ENCODE data around the gene ATP9B.

DNA sequence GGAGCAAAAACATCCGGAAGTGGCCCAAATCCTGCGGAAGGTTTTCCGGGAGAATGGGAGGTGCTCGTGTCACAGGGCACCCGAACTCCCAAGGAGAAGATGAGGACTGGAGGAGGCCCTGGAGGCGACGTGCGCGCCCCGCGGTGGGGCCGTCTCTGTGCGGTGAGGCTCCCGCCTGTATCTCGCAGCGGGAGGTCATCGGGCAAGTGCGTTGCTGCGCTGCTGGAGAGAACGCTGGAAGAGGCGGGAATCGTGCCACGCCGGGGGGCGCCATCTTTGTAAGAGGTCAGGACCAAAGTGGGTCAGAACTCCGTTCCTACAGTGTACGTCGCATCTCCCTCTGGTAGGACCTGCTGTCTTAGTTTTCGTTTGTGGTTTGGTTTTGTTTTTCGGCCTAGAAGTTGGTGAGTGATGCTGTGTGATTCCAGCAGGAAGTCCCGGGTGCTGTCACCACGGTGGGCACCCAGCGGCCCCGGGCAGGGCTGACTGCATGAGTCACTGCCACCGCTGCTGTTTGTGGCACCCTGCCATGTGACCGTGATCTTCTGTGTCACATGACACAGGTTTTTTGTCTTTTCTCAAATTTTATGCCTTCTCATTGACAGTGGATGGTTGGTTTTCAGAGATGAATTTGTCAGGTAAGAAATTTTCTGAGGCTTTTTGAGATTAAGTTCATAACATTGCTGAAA lies 21.5 kb upstream of the ATP9B start:
- TF ChIP-seq POLR2A (IDR thresholded peaks at IDR 0.05; ENCODE audit: low read length) (no peak), GATA1 (IDR thresholded peaks at IDR 0.05; ENCODE audit: low read depth, low read length) (no peak)
